Progenitor cell of endocrine pancreas (in vitro differentiated cells): ENCODE data around the gene GORASP2. TPM values are rescaled to one million over a fixed set of nuclear protein-coding genes. Genes with fewer than 3 reads are reported as not detected.
"Not testable (repeated sequence)": the region's sequence is repeated elsewhere in the genome, so short reads cannot be mapped to it uniquely, and the experiment has no call there.

ENCODE experiments used
- DNase-seq: peaks from one replicate; pipeline ENCODE4 v3.0.0; 2021; ENCODE audit warnings: low spot score; ENCODE audit not compliant: unreplicated experiment
- H3K27ac Mint-ChIP-seq: 2 replicates; pipeline ENCODE4 v1.8.0; 2021; ENCODE audit warnings: mild to moderate bottlenecking, moderate library complexity, mixed read lengths
- H3K27me3 Mint-ChIP-seq: 2 replicates; pipeline ENCODE4 v1.8.0; 2021; ENCODE audit warnings: mixed read lengths
- H3K36me3 Mint-ChIP-seq: 2 replicates; pipeline ENCODE4 v1.8.0; 2022; ENCODE audit warnings: mixed read lengths; ENCODE audit not compliant: insufficient read depth
- H3K4me1 Mint-ChIP-seq: 2 replicates; pipeline ENCODE4 v1.8.0; 2021; ENCODE audit warnings: low read depth, mixed read lengths
- H3K4me3 Mint-ChIP-seq: 2 replicates; pipeline ENCODE4 v1.8.0; 2021; ENCODE audit warnings: low read depth, mild to moderate bottlenecking, moderate library complexity, mixed read lengths
- H3K9me3 Mint-ChIP-seq: 2 replicates; pipeline ENCODE4 v1.8.0; 2021; ENCODE audit warnings: low read depth, mixed read lengths
- CTCF ChIP-seq: fragments of 200-600 bp; sonication (generic); IDR thresholded peaks from one replicate; pipeline ENCODE4 v1.5.0; 2021; ENCODE audit warnings: antibody characterized with exemption, mild to moderate bottlenecking; ENCODE audit not compliant: unreplicated experiment
- total RNA-seq: library from RNA; stranded (reverse); gene quantifications from 2 replicates; pipeline ENCODE4 v1.2.1, GENCODE V29; 2021

The GORASP2 gene
- total RNA-seq, 1 donor from 2014 or later = 64.3 TPM

GRCh38 chr2:170917219-170917913 lies 11.7 kb upstream of the GORASP2 start:
- H3K27ac Mint-ChIP-seq = no peak overlapping the region

GRCh38 chr2:170917957-170918356 lies 11.1 kb upstream of the GORASP2 start:
- no peak for DNase-seq
- no peak for TF ChIP-seq CTCF
- H3K27me3 Mint-ChIP-seq = no peaks in the 10 kb centered on the region
- H3K9me3 Mint-ChIP-seq = peaks cover 36% of the 10 kb centered on the region
- no peaks in the 10 kb centered on the region for H3K4me1 Mint-ChIP-seq
- no peak overlapping the region for H3K4me3 Mint-ChIP-seq
- H3K36me3 Mint-ChIP-seq = peaks cover 13% of the 10 kb centered on the region
- no peak overlapping the region for H3K27ac Mint-ChIP-seq

More at GRCh38 chr2:170917219-170917913, 11.7 kb upstream of the GORASP2 start:
- peaks cover 13% of the 10 kb centered on the region for H3K36me3 Mint-ChIP-seq
- no peak for DNase-seq
- no peaks in the 10 kb centered on the region for H3K4me1 Mint-ChIP-seq
- TF ChIP-seq CTCF = no peak
- H3K9me3 Mint-ChIP-seq = peaks cover 39% of the 10 kb centered on the region
- no peaks in the 10 kb centered on the region for H3K27me3 Mint-ChIP-seq
- H3K4me3 Mint-ChIP-seq = no peak overlapping the region

GRCh38 chr2:170921873-170922272 lies 7.2 kb upstream of the GORASP2 start:
- H3K27me3 Mint-ChIP-seq, H3K27ac Mint-ChIP-seq, H3K36me3 Mint-ChIP-seq, H3K4me3 Mint-ChIP-seq, DNase-seq, H3K4me1 Mint-ChIP-seq: not testable (repeated sequence)
- peaks cover 18% of the 10 kb centered on the region for H3K9me3 Mint-ChIP-seq

- no peak for DNase-seq
- H3K36me3 Mint-ChIP-seq = no peaks in the 10 kb centered on the region
- peaks cover 13% of the 10 kb centered on the region for H3K9me3 Mint-ChIP-seq
- no peak overlapping the region for H3K4me3 Mint-ChIP-seq
- H3K4me1 Mint-ChIP-seq = peaks cover under 1% of the 10 kb centered on the region
- no peak overlapping the region for H3K27ac Mint-ChIP-seq
- TF ChIP-seq CTCF = no peak
- no peaks in the 10 kb centered on the region for H3K27me3 Mint-ChIP-seq
These were observed 6.2 kb upstream of the GORASP2 start for GRCh38 chr2:170922634-170923494.

- H3K4me1 Mint-ChIP-seq = peaks cover 8% of the 10 kb centered on the region
- no peaks in the 10 kb centered on the region for H3K36me3 Mint-ChIP-seq
- H3K9me3 Mint-ChIP-seq = peaks cover 4% of the 10 kb centered on the region
- H3K27ac Mint-ChIP-seq = no peak overlapping the region
- TF ChIP-seq CTCF = no peak
- no peaks in the 10 kb centered on the region for H3K27me3 Mint-ChIP-seq
- DNase-seq = no peak
- no peak overlapping the region for H3K4me3 Mint-ChIP-seq
These were observed 5.3 kb upstream of the GORASP2 start for GRCh38 chr2:170923799-170924198.
